BJ (cell line): ENCODE measurements around the gene SLC7A6OS. TPM values are rescaled to one million over a fixed set of nuclear protein-coding genes. Genes with fewer than 3 reads are reported as not detected.

Experiments used
- CTCF ChIA-PET: fragments of 350-600 bp; formaldehyde crosslinking; extraction: SDS; loops from one replicate; lab custom pipeline; 2021; ENCODE audit warnings: antibody characterized with exemption, inconsistent platforms; lab: Yijun Ruan, JAX
- POLR2A ChIA-PET: fragments of 300-600 bp; sonication (Branson Sonifier 250); formaldehyde crosslinking; extraction: SDS; loops from one replicate; lab custom pipeline; 2021; ENCODE audit warnings: antibody characterized with exemption; lab: Charles Lee
- DNase-seq: peaks from one replicate; pipeline ENCODE4 v3.0.0-alpha.2; 2011; ENCODE audit warnings: low read depth
- H3K27me3 ChIP-seq: 2 replicates; pipeline ENCODE4 v1.6.0; 2011; ENCODE audit warnings: low read length; ENCODE audit not compliant: control insufficient read depth, insufficient read depth
- H3K36me3 ChIP-seq: 2 replicates; pipeline ENCODE4 v1.5.1; 2011; ENCODE audit warnings: low read length; ENCODE audit not compliant: control insufficient read depth, insufficient read depth
- H3K4me3 ChIP-seq: 2 replicates; pipeline ENCODE4 v1.5.1; 2011; ENCODE audit warnings: low read depth, mild to moderate bottlenecking, control low read depth, low read length
- polyA minus RNA-seq: library from RNA; depleted of rRNA, polyadenylated mRNA; stranded (reverse); fragments of >200 nt; gene quantifications from 2 replicates; pipeline ENCODE4 v1.2.3, GENCODE V29; 2011; rRNA and poly(A)+ RNA removed
- polyA plus RNA-seq: library from polyadenylated mRNA; depleted of rRNA; stranded (reverse); fragments of >200 nt; gene quantifications from 2 replicates; pipeline ENCODE4 v1.2.3, GENCODE V29; 2011; rRNA removed
- TF ChIP-seq, protein P1 (sequence below): IDR thresholded peaks from 2 replicates; pipeline ENCODE4 v1.5.1; 2011; ENCODE audit warnings: low read depth, mild to moderate bottlenecking, control low read depth, inconsistent platforms, low read length, moderate library complexity; ENCODE audit not compliant: insufficient read depth

The SLC7A6OS gene
- polyA plus RNA-seq, result 5.3 and 6.9 TPM in 2 replicates
- polyA minus RNA-seq, result 3.6 and 3.7 TPM in 2 replicates

DNA sequence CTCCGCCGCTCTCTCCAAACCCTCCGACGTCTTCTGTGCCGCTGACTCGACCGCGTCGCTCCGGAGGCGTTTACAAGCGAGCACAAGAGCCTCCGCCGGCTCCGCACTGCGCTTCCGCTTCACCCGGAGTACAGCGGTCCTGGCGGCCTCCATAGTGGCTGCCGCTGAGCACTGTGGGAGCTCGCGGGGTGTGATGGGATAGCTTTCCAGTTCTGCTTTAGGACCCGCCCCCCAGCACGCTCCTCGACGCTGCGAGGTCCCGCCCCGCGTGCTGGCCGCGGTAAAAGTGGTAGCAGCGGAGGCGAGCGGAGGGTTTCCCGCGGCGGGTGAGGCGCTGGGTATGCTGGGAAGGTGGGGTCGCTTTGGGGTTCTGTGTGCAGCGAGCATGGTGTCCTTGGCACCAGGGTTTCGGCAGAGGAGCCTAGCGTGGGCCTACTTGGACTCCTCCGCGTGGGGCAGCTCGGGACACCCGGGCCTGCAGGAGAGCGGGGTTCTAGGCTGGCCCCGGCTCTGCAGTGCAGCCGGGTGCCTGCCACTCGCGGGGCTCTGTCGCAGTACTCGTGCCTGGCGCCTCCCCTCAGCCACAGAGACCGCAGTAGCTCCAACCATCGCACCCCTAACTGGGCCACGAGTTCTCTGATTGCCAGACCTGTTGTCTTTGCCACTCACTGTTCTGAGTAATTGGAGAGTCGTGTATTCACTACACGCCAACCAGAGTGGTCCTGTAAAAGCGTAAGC, at the start of gene SLC7A6OS, which contains the start of gene PRMT7:
TSS of gene SLC7A6OS (minus strand) at position 173 of the 738 bp plus-strand sequence. CDS start at position 153, 20 bp downstream.
TSS of gene PRMT7 (plus strand) at position 246 of the 738 bp plus-strand sequence. CDS start 4,961 bp downstream, outside the sequence.
- Histone ChIP-seq H3K27me3 (no peaks in the 10 kb centered on the region), H3K4me3 (peak within 1 kb of the TSS; percentile 98), H3K36me3 (peaks cover 4% of the 10 kb centered on the region)
- TF ChIP-seq, protein P1, sequence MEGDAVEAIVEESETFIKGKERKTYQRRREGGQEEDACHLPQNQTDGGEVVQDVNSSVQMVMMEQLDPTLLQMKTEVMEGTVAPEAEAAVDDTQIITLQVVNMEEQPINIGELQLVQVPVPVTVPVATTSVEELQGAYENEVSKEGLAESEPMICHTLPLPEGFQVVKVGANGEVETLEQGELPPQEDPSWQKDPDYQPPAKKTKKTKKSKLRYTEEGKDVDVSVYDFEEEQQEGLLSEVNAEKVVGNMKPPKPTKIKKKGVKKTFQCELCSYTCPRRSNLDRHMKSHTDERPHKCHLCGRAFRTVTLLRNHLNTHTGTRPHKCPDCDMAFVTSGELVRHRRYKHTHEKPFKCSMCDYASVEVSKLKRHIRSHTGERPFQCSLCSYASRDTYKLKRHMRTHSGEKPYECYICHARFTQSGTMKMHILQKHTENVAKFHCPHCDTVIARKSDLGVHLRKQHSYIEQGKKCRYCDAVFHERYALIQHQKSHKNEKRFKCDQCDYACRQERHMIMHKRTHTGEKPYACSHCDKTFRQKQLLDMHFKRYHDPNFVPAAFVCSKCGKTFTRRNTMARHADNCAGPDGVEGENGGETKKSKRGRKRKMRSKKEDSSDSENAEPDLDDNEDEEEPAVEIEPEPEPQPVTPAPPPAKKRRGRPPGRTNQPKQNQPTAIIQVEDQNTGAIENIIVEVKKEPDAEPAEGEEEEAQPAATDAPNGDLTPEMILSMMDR, result peak; percentile 32
- no peak for DNase-seq
- ChIA-PET POLR2A (interaction anchor here (0.6 to 1.0 kb wide), 3 partner anchors 47 to 190 kb away, joined by 3 to 10 read pairs (median 4); partner anchors contain the start of gene SLC7A6), CTCF (interaction anchor here (0.7 to 2.4 kb wide), 11 partner anchors 9 to 52 kb away, joined by 3 to 22 read pairs (median 4); partner anchors contain the start of gene SLC7A6)

DNA sequence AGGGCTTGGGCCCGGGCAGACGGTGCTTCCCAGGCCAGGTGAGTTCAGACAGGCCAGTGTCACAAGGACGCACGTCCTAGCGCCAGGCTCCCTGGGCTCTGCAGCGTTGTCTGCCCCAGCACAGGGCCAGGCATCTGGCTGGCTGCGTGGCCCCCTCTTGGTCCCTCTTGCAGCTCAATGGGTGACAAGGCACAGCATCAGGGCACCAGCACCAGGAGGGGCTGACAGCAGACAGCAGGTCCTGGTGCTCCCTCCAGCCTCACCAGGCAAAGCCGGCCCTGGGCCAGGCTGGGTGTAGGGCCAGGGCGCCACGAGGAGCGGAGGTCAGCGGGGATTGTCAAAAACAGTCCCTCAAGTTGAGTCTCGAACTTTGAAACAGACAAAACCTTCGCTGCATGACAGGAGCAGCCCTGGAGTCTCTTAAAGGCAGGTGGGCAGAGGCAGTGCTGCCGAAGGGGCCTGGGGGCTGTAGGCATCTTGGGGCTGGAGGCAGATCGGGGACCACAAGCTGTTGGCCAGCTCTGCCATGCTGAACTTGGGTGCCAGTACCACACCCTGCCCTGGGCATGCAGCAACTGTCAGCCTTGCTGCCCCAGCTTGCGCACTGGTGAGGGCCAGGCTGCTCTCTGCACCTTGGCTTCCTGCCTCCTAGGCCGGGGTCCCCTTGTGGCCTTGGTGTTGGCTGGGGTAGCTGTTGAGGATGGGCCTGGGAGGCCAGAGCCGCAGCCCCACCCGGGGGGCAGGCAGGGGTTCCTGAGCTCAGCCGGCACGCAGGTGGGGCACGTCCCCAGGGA, 48.8 kb upstream of the SLC7A6OS start:
- CTCF ChIA-PET, result interaction anchor here (2.2 kb wide), 1 partner anchor 15 kb away, joined by 4 read pairs; no protein-coding TSS in a partner anchor
- H3K36me3 ChIP-seq, result peaks cover 25% of the 10 kb centered on the region
- no peak for DNase-seq
- H3K4me3 ChIP-seq, result no peak overlapping the region
- POLR2A ChIA-PET, result no interaction called here
- no peaks in the 10 kb centered on the region for H3K27me3 ChIP-seq
- TF ChIP-seq, protein P1, result no peak

DNA sequence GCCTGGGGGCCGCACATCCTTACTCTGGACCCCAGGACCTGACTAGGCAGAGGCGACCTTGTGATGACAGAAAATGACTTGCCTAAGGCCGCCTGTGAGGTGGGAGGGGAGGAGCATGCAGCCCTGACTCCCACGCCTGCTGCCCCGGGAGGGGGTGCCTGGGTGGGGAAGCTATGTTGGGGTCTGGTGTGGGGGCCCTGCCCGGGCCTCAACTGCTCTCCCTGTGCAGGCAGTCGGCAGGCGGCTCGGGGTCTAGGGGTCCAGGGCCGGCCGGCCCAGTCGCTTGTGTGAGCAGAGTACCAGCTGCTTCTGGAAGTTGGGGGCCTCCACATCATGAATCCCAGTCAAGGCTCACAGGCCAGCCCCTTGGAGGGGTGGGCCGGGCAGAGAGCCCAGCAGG, 48.2 kb upstream of the SLC7A6OS start:
- TF ChIP-seq, protein P1, result no peak
- Histone ChIP-seq H3K36me3 (peaks cover 26% of the 10 kb centered on the region), H3K4me3 (no peak overlapping the region), H3K27me3 (no peaks in the 10 kb centered on the region)
- CTCF ChIA-PET, result interaction anchor here (2.2 kb wide), 1 partner anchor 15 kb away, joined by 4 read pairs; no protein-coding TSS in a partner anchor
- no peak for DNase-seq
- POLR2A ChIA-PET, result no interaction called here

- TF ChIP-seq, protein P1, result no peak
These were observed 47.2 kb upstream of the SLC7A6OS start for GRCh38 chr16:68357923-68358322.

More at GRCh38 chr16:68357923-68358322, 47.2 kb upstream of the SLC7A6OS start:
- H3K27me3 ChIP-seq, result no peaks in the 10 kb centered on the region
- H3K4me3 ChIP-seq, result no peak overlapping the region
- peaks cover 30% of the 10 kb centered on the region for H3K36me3 ChIP-seq
- POLR2A ChIA-PET, result no interaction called here
- CTCF ChIA-PET, result no interaction called here
- DNase-seq, result no peak
